IMR-90 (cell line): Measurements from ENCODE around the gene CTNND2. TPM values are rescaled to one million over a fixed set of nuclear protein-coding genes. Genes with fewer than 3 reads are reported as not detected.

Source experiments
- ATAC-seq: fragments of 200-7000 bp; cut with Tn5 transposase; 2 replicates; pipeline ENCODE4 v1.9.1; 2020; ENCODE audit warnings: low read depth, mild to moderate bottlenecking, moderate library complexity
- BruUV-seq: library from RNA; stranded (reverse); fragments of 400-500 nt; replicated peaks from 2 replicates; lab custom pipeline; 2021; lab: Mats Ljungman, UMichigan
- CTCF ChIA-PET: fragments of 300-600 bp; formaldehyde crosslinking; extraction: SDS; loops from one replicate; lab custom pipeline; 2021; ENCODE audit warnings: antibody characterized with exemption; lab: Yijun Ruan, JAX
- POLR2A ChIA-PET: fragments of 300-600 bp; sonication (Branson Sonifier 250); formaldehyde crosslinking; loops from one replicate; lab custom pipeline; 2022; ENCODE audit warnings: antibody characterized with exemption; ENCODE audit not compliant: unreplicated experiment; lab: Charles Lee
- DNase-seq: peaks from one replicate; pipeline ENCODE4 v3.0.0; 2013
- H2AFZ ChIP-seq: replicated peaks from 2 replicates; pipeline ENCODE3; 2013; ENCODE audit warnings: low read length, mild to moderate bottlenecking; ENCODE audit not compliant: poor library complexity
- H2AK5ac ChIP-seq: 2 replicates; pipeline ENCODE4 v1.6.1; 2013; ENCODE audit warnings: low read depth, low read length, inconsistent platforms
- H2AK9ac ChIP-seq: replicated peaks from 2 replicates; pipeline ENCODE3; 2013; ENCODE audit warnings: mild to moderate bottlenecking, low read depth, low read length, moderate library complexity; ENCODE audit not compliant: poor library complexity
- H2BK120ac ChIP-seq: 2 replicates; pipeline ENCODE4 v1.6.1; 2013; ENCODE audit warnings: low read depth, low read length, inconsistent platforms
- H2BK15ac ChIP-seq: 3 replicates; pipeline ENCODE4 v1.6.1; 2013; ENCODE audit warnings: low read depth, low read length, inconsistent platforms
- H2BK20ac ChIP-seq: 2 replicates; pipeline ENCODE4 v1.6.1; 2013; ENCODE audit warnings: low read depth, mild to moderate bottlenecking, inconsistent platforms, low read length, moderate library complexity
- H2BK5ac ChIP-seq: 2 replicates; pipeline ENCODE4 v1.6.1; 2013; ENCODE audit warnings: mild to moderate bottlenecking, low read depth, low read length, inconsistent platforms; ENCODE audit not compliant: poor library complexity, severe bottlenecking
- H3K14ac ChIP-seq: replicated peaks from 2 replicates; pipeline ENCODE4 v1.6.1; 2013; ENCODE audit warnings: low read depth, low read length, inconsistent platforms
- H3K18ac ChIP-seq: 2 replicates; pipeline ENCODE4 v1.6.1; 2013; ENCODE audit warnings: low read depth, low read length, control low read depth
- H3K23ac ChIP-seq: 2 replicates; pipeline ENCODE4 v1.6.1; 2013; ENCODE audit warnings: low read depth, low read length, inconsistent platforms
- H3K27ac ChIP-seq: 2 replicates; pipeline ENCODE4 v1.5.1; 2013; ENCODE audit warnings: mild to moderate bottlenecking, control low read depth, low read length; ENCODE audit not compliant: insufficient read depth
- H3K27me3 ChIP-seq: 2 replicates; pipeline ENCODE4 v1.6.1; 2013; ENCODE audit warnings: low read length; ENCODE audit not compliant: control insufficient read depth, insufficient read depth
- H3K36me3 ChIP-seq: 2 replicates; pipeline ENCODE4 v1.6.1; 2013; ENCODE audit warnings: low read length, mixed read lengths; ENCODE audit not compliant: control insufficient read depth, insufficient read depth
- H3K4ac ChIP-seq: 2 replicates; pipeline ENCODE4 v1.6.1; 2013; ENCODE audit warnings: low read depth, low read length, inconsistent platforms
- H3K4me1 ChIP-seq: 2 replicates; pipeline ENCODE4 v1.6.1; 2013; ENCODE audit warnings: low read length, mixed read lengths; ENCODE audit not compliant: control insufficient read depth, insufficient read depth
- H3K4me2 ChIP-seq: 2 replicates; pipeline ENCODE4 v1.6.1; 2013; ENCODE audit warnings: low read depth, mild to moderate bottlenecking, control low read depth, low read length, moderate library complexity
- H3K4me3 ChIP-seq: 2 replicates; pipeline ENCODE4 v1.5.1; 2013; ENCODE audit warnings: low read depth, mild to moderate bottlenecking, control low read depth, low read length, moderate library complexity; ENCODE audit not compliant: insufficient read depth
- H3K56ac ChIP-seq: 2 replicates; pipeline ENCODE4 v1.6.1; 2013; ENCODE audit warnings: low read length, inconsistent platforms; ENCODE audit not compliant: insufficient read depth; ENCODE audit errors: extremely low read depth
- H3K79me1 ChIP-seq, 2 experiments: 2 replicates each; pipeline ENCODE4 v1.6.1; 2013; ENCODE audit warnings: low read length in 2 of 2, inconsistent platforms in 1 of 2, low read depth in 1 of 2
- H3K9ac ChIP-seq: 2 replicates; pipeline ENCODE4 v1.6.1; 2013; ENCODE audit warnings: low read depth, low read length, control low read depth
- H3K9me1 ChIP-seq: 2 replicates; pipeline ENCODE4 v1.6.1; 2013; ENCODE audit warnings: low read length, inconsistent platforms; ENCODE audit not compliant: insufficient read depth
- H3K9me3 ChIP-seq: 2 replicates; pipeline ENCODE4 v1.6.1; 2013; ENCODE audit warnings: low read length; ENCODE audit not compliant: control insufficient read depth, insufficient read depth
- H4K20me1 ChIP-seq: 2 replicates; pipeline ENCODE4 v1.6.1; 2013; ENCODE audit warnings: low read length, inconsistent platforms; ENCODE audit not compliant: insufficient read depth
- H4K5ac ChIP-seq: 2 replicates; pipeline ENCODE4 v1.6.1; 2013; ENCODE audit warnings: mild to moderate bottlenecking, low read depth, low read length, control low read depth
- H4K8ac ChIP-seq, 2 experiments: 2 replicates each; pipeline ENCODE4 v1.6.1; 2013; ENCODE audit warnings: low read depth in 2 of 2, low read length in 2 of 2, control low read depth in 1 of 2, inconsistent platforms in 1 of 2
- H4K91ac ChIP-seq: 2 replicates; pipeline ENCODE4 v1.6.1; 2013; ENCODE audit warnings: low read depth, low read length, inconsistent platforms; ENCODE audit not compliant: insufficient read depth
- CEBPB ChIP-seq: IDR thresholded peaks from 2 replicates; pipeline ENCODE4 v1.6.1; 2012; ENCODE audit warnings: low read depth, low read length, improper control_type of control experiment
- ELK1 ChIP-seq: fragments of 150-350 bp; IDR thresholded peaks from 2 replicates; pipeline ENCODE4 v1.6.1; 2016; ENCODE audit warnings: low read depth, mild to moderate bottlenecking, low read length, moderate library complexity, borderline replicate concordance
- FOS ChIP-seq: fragments of 150-350 bp; IDR thresholded peaks from 2 replicates; pipeline ENCODE4 v1.6.1; 2016; ENCODE audit warnings: low read depth, low read length
- NFE2L2 ChIP-seq: fragments of 150-350 bp; IDR thresholded peaks from 2 replicates; pipeline ENCODE4 v1.6.1; 2016; ENCODE audit warnings: low read depth, mild to moderate bottlenecking, low read length
- RCOR1 ChIP-seq: IDR thresholded peaks from 2 replicates; pipeline ENCODE4 v1.6.1; 2012; ENCODE audit warnings: mild to moderate bottlenecking, low read length, improper control_type of control experiment; ENCODE audit not compliant: insufficient replicate concordance
- RFX5 ChIP-seq: IDR thresholded peaks from 2 replicates; pipeline ENCODE4 v1.8.0; 2012; ENCODE audit warnings: low read depth, mild to moderate bottlenecking, low read length, moderate library complexity
- SMC3 ChIP-seq: fragments of 150-350 bp; IDR thresholded peaks from 2 replicates; pipeline ENCODE4 v1.6.1; 2016; ENCODE audit warnings: low read depth, mild to moderate bottlenecking, antibody characterized with exemption, low read length, moderate library complexity
- USF2 ChIP-seq: fragments of 150-350 bp; IDR thresholded peaks from 2 replicates; pipeline ENCODE4 v1.6.1; 2017; ENCODE audit warnings: mild to moderate bottlenecking, antibody characterized with exemption, low read length, low read depth
- WGBS, 2 experiments: methylation state at CpG; one replicate each; pipeline versions ENCODE4 v1.1.5 to v1.1.7; 2013; ENCODE audit warnings: missing lambda C conversion rate in 2 of 2; ENCODE audit not compliant: insufficient read length in 1 of 2; ENCODE audit errors: extremely low coverage in 2 of 2; 5-methylcytosine and 5-hydroxymethylcytosine counted together
- dilution Hi-C: fragments of 300-500 bp; cut with HindIII; formaldehyde crosslinking; loops from one replicate; pipeline ENCODE4 v1.14.3; 2018; ENCODE audit warnings: low sequenced_read_pairs; ENCODE audit not compliant: unreplicated experiment
- in situ Hi-C: fragments of 300-500 bp; cut with MboI; formaldehyde crosslinking; loops from 3 replicates; pipeline ENCODE4 v1.14.3; 2019; ENCODE audit warnings: low sequenced_read_pairs, inconsistent platforms, mixed read lengths
- intact Hi-C: fragments of 100-400 bp; cut with micrococcal nuclease; formaldehyde crosslinking; loops from 2 replicates; pipeline ENCODE4 v1.10.0; 2022
- polyA plus RNA-seq, 3 experiments: library from polyadenylated mRNA; depleted of rRNA; stranded (reverse); fragments of >200 nt; gene quantifications; 2 replicates each; pipeline ENCODE4 v1.2.3, GENCODE V29; 2012; ENCODE audit warnings: low replicate concordance in 1 of 3
- total RNA-seq: library from RNA; depleted of rRNA; stranded (reverse); fragments of >200 nt; gene quantifications from 2 replicates; pipeline ENCODE4 v1.2.3, GENCODE V29; 2012
- TF ChIP-seq, protein P1 (sequence below): conservative IDR thresholded peaks from 2 replicates; pipeline ENCODE4 v1.5.1; 2012; ENCODE audit warnings: mild to moderate bottlenecking, low read depth, low read length, improper control_type of control experiment

Gene CTNND2
- total and polyA plus RNA-seq, 2 of the 4 experiments (the other 2 are of a cell fraction) = not detected

- Histone ChIP-seq H3K27me3 (no peaks in the 10 kb centered on the region), H2BK120ac (no peak overlapping the region), H4K5ac (no peak overlapping the region), H3K4me3 (no peak overlapping the region), H2BK5ac (no peak overlapping the region), H3K27ac (no peak overlapping the region), H3K14ac (no peak overlapping the region), H4K8ac (no peak overlapping the region), H3K4me2 (no peak overlapping the region), H4K20me1 (no peaks in the 10 kb centered on the region), H3K36me3 (no peaks in the 10 kb centered on the region), H3K4me1 (no peaks in the 10 kb centered on the region), H3K9me3 (peaks cover 10% of the 10 kb centered on the region), H2AK9ac (no peak overlapping the region), H2AK5ac (no peak overlapping the region), H3K9ac (no peak overlapping the region), H3K9me1 (no peaks in the 10 kb centered on the region), H3K23ac (no peak overlapping the region), H3K79me1 (no peaks in the 10 kb centered on the region), H3K56ac (no peak overlapping the region), H3K4ac (no peak overlapping the region), H3K18ac (no peak overlapping the region), H2BK20ac (no peak overlapping the region), H2BK15ac (no peak overlapping the region), H4K91ac (no peak overlapping the region), H2AFZ (no peak overlapping the region)
- BruUV-seq = no TSS peak
- ChIA-PET POLR2A (no interaction called here), CTCF (no interaction called here)
- ATAC-seq (no peak), DNase-seq (no peak)
- no peak for TF ChIP-seq USF2
- no peak for TF ChIP-seq NFE2L2
- no peak for TF ChIP-seq SMC3
- no peak for TF ChIP-seq ELK1
- TF ChIP-seq FOS = no peak
- no peak for TF ChIP-seq RCOR1
- TF ChIP-seq CEBPB = no peak
- TF ChIP-seq RFX5 = no peak
- TF ChIP-seq, protein P1, sequence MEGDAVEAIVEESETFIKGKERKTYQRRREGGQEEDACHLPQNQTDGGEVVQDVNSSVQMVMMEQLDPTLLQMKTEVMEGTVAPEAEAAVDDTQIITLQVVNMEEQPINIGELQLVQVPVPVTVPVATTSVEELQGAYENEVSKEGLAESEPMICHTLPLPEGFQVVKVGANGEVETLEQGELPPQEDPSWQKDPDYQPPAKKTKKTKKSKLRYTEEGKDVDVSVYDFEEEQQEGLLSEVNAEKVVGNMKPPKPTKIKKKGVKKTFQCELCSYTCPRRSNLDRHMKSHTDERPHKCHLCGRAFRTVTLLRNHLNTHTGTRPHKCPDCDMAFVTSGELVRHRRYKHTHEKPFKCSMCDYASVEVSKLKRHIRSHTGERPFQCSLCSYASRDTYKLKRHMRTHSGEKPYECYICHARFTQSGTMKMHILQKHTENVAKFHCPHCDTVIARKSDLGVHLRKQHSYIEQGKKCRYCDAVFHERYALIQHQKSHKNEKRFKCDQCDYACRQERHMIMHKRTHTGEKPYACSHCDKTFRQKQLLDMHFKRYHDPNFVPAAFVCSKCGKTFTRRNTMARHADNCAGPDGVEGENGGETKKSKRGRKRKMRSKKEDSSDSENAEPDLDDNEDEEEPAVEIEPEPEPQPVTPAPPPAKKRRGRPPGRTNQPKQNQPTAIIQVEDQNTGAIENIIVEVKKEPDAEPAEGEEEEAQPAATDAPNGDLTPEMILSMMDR = no peak
- intact Hi-C loops (no loop called here), dilution Hi-C loops (no loop called here), in situ Hi-C loops (no loop called here)
- no CpG with 5 or more reads among the region's 4 CpGs for WGBS, 2 experiments
Measured at GRCh38 chr5:11709021-11709420, 195.2 kb downstream of the CTNND2 start.
